Left hindlimb (tissue), 1 donor: ENCODE data around the gene ANKRD33B.
"Not testable (repeated sequence)": the region's sequence is repeated elsewhere in the genome, so short reads cannot be mapped to it uniquely, and the experiment has no call there.

ENCODE experiments used
- DNase-seq: peaks from one replicate; pipeline ENCODE4 v3.0.0-alpha.2; 2018

ANKRD33B gene

DNA sequence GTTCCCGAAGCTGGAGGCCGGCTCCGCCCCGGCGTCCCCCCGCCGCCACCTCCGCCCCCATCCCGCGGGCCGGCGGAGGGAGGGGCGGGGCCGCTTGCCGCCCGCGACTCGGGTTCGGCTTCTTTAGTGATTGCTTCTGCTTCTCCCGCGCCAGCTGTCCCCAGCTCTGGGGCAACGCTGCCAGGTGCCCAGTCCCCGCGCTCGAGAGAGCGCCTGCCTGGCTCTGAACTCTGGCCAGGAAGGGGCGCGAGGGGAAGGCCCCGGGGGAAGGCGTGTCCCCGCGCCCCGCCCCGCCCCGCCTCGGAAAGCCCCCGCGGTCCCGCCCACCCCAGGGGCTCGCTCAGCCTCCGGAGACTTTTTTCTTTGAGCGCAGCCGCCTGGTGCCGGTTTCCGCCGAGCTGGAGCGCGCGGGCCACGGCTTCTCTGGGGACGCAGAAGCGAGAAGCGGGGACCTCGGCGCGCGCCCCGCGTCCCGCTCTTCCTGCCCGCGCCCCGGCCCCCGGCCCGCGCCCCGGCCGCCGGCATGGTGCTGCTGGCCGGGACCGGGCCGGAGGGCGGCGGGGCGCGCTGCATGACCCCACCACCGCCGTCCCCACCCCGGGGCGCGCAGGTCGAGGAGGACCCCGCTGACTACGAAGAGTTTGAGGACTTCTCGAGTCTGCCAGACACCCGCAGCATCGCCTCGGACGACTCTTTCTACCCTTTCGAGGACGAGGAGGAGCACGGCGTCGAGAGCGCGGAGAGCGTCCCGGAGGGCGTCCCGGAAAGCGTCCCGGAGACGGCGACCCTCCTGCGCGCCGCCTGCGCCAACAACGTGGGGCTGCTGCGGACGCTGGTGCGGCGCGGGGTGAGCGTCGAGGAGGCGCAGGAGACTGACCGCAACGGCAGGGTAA is at the start of gene ANKRD33B:
TSS of gene ANKRD33B (plus strand) at position 126 of the 893 bp plus-strand sequence. CDS start at position 524, 398 bp downstream.
- peak; percentile 63 for DNase-seq

DNA sequence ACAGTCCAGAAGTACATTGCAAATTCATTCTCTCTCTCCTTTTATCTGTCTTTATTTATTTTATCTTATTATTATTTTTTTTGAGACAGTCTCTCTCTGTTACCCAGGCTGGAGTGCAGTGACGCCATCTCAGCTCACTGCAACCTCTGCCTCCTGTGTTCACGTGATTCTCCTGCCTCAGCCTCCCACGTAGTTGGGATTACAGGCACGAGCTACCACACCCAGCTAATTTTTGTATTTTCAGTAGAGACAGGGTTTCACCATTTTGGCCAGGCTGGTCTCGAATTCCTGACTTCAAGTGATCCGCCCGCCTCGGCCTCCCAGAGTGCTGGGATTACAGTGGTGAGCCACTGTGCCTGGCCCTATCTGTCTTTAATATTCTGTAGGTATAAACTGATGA is 49.3 kb upstream of the ANKRD33B start:
- DNase-seq = not testable (repeated sequence)

DNA sequence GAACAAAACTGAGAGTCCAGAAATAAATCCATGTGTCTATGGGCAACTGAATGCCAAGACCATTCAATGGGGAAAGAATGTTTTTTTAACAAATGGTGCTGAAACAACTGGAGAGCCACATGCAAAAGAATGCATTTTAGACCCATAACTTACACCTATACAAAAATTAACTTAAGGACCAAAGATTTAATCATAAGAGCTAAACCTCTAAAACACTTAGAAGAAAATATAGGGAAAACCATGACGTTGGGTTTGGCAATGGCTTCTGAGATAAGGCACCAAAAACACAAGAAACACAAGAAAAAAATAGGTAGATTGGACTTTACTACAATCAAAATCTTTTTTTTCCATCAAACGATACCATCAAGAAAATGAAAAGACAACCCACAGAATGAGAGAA is 48.4 kb upstream of the ANKRD33B start:
- no peak for DNase-seq

DNA sequence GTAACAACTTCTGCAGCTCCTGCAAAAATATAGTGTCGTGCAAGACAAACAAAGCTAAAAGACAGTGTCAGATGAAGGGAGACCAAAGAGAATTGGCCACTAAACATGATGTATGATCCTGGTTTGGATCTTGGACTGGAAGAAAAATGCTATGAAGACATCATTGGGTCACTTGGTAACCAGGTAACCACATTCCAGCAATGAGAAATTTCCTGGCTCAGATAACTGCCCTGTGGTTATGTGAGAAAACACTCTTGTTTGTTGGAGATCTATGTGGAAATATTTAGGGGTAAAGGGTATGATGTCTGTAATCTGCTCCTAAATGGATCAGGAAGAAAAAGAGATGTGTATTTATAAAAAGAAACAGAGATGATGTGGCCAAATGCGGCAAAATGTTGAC is 45.5 kb upstream of the ANKRD33B start:
- no peak for DNase-seq

DNA sequence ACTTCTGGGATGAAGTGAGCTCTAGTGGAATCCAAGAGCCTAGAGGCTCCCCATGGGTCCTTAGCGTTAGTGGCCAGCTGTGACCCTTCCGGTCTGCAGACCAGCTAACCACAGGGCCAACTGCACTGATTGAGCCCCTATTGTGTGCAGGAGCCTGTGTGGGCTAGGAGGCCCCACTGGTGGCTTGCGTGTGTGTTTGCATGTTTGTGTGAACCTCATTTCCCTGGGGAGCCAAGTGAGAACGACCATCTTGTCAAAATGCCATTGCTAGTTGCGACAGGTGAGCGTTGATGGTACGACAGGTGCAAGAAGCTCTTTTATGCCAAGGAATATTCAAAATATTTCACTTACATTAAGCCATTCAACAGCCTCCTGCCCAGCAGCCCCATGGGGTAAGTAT is 44.1 kb upstream of the ANKRD33B start:
- no peak for DNase-seq

DNA sequence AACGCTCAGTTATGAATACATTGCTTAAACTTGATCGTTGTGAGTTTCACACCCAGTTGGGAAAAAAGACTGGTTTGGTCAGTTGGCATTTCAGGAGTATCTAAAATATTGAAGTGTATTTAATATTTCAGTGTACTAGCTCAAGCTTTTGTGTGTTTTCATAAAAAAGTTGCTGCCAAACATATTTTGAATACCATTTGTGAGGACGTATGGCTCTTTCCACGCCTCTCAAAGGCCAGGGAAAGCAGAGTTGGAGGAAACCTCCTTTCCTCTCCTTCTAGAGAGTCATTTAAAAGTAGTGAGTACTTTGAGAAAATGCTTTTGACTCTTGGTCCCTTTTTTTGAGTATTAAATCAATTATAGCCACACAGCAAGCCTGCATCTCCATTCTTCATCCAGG is 43.2 kb upstream of the ANKRD33B start:
- DNase-seq = no peak

DNA sequence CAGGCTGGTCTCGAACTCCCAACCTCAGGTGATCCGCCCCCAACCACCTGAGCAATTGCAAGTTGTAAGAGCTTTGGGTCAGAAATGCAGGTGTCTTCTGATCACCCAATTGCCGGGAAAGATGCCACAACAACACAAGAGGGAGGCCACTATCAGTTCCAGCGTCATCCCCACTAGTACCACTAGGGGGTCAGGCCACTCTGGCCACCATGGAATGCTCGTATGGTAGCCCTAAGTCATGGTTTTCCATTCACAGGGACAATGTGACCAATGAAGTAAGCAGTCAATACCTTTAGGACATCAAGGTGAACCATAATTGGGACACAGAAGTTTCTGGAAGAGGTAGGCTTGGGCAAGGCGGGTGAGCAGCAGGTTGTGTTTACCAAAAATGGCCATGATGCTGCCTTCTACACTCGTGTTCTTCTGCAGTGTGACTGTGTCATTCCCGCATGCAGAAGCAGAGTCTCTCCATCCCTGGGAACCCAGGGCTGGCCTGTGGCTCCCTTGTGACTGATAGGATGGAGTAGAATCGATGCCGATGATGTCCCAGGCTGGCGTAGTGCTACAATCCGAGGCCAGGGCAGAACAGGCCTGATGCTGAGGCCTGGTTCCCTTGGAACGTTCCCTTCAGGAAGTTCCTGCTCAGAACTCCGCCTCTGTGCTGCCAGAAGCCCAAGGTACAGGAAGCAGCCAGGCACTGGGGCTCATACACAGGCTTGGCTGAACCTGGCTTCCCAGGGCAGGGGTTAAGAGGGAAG is 42.2 kb upstream of the ANKRD33B start:
- DNase-seq = no peak

DNA sequence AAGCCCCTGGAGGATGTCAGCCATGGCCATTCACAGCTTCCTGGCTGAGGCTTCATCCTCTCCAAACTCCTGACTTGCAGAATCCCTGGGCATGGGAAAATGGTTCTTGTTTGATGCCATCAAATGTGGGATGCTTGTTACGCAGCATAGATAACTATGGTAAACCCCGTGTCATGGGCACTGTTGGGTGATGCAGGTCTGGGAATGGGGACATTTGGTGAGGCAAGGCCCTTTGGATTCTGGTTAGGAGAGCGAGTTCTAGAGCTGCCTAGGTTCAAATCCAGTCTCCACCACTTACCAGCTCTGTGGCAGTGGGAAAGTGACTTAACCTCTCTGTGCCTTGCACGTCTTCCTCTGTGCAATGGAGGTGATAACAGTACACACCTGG is 41.7 kb upstream of the ANKRD33B start:
- no peak for DNase-seq

DNA sequence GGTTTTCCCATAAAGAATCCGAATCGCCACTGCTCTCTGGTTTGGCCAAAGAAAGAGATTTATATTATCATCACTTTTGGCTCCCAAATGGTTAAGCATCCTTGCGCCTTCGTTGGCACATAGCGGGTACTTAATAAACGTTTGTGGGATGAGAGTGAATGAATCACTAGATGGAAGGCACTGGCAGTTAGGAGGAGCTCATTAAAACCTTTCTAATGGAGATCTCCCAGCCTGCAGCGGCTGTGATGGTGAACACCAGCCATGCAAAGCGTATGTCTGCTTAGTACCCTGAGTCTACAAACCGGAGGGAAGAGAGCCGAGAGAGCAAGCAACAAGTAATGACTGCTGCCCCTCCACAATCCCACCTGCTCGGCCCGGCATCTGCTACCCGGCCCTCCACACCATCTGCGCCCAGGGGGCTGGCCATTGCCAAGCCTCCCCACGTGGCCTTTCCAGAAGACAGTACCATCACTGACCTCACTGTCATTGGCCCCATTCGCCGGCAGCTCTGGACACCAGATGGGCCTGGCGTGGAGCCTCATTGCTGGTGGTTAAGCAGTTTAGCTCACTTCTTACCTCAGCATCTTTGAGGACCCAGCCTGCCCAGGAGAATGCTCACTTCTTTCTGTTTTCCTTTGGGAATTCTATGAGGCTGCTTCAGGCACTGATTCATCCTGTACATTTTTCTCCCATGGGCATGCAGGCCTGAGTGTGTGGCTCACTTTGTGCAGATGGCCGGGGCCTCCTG is 39.3 kb upstream of the ANKRD33B start:
- no peak for DNase-seq

DNA sequence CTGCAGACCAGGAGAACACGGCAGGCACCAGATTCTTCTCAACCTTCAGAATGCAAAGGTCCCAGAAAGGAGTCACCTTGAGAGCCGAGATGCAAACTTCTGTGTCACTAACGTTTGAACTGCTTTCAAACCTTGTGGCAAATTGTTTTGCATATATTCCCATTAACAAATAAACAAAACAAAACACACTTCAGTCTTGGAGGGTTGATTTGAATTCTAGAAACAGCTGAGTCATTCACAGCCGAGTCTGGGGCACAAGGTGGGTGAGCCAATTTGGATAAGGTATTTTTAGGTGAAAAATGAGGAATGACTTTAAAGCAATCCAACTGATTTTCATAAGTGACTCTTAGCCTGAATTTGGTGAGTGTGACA is 38.8 kb upstream of the ANKRD33B start:
- DNase-seq = no peak

DNA sequence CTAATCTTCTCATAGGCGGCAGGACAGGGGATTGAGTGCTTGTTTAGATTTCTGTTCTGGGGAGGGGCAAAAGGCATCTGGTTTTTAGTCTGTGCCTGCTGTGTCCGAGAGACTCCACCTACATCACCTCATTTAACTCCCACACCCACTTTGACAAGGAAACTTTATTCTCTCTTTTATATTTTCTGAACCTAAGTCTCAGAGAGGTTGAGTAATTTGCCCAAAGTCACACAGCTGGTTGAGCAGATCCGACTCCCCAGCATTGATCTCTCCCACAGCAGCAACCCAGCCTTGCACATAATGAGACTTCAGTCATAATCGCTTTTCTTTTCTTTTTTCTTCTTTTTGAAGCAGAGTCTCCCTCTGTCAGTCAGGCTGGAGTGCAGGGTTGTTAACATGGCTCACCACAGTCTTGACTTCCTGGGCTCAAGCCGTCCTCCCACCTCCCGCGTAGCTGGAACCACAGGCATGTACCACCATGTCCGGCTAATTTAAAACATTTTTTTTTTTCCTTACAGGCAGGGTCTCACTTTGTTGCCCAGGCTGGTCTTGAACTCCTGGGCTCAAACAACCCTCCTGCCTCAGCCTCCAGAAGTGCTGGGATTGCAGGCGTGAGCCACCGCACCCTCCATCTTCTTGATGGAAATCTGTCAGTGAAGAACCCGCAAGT is 36.5 kb upstream of the ANKRD33B start:
- DNase-seq = no peak

DNA sequence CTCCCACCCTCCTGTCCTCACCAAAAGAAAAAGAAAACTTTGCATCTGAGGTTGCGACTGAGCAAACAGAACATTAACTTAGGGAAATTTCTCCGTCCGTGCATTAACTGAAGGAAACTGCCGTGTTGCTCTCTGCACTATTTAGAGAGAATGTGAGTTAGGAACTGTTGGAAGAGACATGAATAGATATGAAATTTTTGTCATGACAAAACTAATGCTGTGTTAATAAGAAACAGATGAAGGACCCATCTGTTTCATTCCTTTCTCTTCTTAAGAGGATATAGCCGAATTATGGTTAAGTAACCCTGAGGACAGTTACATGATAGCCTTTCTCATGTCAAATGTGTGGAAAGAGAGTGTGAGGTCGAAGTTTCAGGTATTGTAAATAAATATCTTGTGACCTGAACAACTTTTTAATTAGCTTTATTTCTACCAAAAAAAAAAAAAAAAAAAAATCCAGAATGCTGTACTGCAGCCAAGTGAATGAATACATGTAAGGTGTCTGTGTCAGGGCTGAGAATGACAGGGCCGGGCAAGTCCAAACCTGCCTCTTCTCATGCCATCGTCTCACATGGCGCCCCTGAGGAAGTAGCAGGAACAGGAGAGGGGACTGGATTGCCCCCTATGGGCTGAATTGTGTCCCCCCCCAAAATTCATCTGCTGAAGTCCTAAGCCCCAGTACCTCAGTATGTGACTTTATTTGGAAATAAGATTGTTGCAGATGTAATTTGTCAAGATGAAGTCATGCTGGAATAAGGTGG is 35.6 kb upstream of the ANKRD33B start:
- DNase-seq = no peak

DNA sequence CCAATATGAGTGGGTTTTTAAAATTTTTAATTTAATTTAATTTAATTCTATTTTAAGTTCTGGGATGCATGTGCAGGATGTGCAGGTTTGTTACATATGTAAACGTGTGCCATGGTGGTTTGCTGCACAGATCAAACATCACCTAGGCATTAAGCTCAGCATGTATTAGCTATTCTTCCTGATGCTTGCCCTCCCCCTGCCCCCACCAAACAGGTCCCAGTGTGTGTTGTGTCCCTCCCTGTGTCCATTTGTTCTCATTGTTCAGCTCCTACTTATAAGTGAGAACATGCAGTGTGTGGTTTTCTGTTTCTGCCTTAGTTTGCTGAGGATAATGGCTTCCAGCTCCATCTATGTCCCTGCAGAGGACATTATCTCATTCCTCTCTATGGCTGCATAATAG is 35.0 kb upstream of the ANKRD33B start:
- DNase-seq = no peak

DNA sequence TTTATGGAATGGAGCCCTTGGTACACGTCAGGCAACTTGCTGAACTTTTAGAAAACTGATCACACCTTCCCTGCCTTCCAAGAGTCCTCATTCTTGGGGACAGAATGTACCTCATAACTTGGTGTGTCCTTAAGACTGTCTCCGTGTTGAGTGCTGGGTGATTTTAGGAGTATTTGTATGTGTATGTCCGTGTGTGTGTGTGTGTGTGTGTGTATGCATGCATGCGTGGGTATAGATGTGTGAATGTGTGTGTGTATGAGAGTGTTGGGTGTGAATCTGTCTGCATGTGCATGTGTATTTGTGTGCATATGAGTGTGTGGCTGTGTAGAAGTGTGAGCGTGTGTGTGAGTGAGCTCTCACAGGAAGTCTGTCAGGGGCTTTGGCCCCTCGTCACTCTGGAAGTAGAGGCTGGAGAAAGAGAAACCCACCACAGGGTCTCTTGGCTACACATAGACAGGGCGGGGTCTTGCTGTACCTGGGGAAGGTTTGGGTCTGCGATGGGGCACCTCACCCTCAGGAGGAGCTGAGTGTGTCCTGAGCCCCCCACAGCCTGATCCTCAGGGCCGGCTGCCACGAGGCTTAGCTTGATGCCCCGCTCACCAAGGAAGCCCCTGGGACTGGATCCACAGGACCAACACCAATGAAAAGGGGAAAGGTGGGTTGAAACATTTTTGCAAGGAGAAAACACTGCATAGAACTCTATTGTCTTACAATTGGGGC is 33.1 kb upstream of the ANKRD33B start:
- DNase-seq = no peak

DNA sequence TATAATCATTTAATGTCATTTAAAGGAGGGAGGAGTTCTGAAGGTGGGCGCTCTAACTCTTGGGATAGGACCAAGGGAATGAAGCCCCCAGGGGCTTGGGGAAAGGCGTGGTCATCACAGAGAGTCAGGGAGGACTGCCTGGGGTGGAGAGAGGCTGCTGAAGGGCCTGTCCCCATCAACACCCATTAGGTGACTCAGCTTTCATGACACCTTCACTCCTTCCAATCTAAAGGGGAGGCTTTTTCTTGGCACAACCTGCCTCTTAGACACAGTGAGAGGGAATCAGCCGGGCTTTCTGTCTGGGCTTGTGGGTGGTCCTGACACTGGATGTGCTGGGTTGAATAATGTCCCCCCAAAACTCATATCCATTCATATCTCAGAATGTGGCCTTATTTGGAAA is 31.4 kb upstream of the ANKRD33B start:
- no peak for DNase-seq

DNA sequence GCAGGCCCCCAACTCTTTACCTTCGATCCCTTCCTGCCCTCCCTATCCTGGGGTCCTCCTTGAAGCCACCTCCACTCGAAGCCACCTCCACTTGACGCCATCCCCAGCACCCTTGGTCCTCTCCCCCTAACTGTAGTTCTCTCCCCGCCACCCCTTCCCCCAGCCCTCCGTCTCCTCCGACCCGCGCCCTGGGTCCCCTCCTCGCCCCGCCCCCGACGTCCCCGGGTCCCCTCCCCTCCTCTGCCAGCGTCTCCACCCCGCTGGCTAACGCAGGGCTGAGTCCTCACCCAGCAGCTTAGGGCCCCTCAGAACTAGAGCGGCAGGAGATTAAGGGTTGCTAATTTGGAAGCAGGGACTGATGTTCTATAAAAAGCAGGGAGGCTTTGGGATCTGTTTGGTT is 30.6 kb upstream of the ANKRD33B start:
- no peak for DNase-seq

DNA sequence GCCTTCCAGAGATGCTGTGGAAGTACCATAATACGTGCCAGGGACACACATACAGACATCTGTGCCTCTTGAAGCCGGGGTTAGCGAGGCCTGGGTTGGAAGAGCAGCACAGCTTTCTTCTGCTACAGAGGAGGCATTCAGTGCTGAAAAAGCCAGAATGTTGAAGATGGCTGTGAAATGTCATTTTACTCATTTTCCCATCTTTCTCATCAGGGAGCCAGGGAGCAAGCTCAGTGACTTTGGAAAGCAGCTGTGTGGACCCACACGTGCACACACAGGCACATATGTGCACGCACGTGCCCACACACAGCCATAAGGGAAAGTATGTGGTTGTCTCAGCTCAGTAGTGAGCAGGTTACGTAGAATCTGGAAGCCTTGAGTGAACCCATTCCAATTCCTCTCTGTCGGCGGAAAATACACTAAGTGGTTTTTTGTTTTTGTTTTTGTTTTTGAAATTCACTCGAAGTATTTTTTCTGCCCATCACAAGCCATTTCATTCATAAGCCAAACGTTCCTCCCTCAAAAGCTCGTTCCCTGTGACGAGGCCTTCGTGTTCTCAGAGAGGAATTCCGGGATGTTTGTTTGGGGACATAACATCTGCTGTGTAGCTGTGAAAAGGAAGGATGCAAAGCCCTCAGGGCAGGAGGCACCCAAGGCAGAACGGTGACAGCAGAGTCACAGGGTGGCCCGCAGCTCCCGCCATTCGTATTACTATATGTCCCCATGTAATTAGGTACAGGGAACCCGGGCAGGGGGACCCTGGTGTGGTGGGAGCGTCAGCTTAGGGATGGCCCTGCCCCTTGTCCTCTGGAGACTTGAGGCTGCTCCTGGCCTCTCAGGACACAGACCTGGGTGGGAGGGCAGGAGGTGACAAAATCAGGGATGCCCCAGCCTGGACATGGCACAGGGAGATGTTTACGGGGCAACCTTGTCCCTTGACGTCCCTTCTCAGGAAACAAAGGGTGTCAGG is 29.0 kb upstream of the ANKRD33B start:
- no peak for DNase-seq

DNA sequence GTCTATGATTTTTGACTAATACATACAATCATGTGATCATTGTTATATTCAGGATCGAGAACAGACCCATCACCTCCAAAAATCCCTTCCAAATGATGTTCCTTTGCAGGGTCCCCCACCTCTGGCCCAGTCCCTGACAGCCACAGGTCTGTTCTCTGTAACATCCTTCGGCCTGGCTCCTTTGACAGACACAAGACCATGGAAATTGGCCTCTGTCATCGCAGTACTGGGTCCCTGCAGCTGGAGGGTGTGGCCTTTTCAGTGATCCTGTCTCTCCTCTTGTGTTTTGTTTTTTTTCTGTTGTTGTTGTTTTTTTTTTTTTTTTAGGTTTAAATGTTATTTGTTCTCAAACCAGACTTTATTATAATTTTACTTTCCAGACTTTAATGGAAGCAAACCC is 27.4 kb upstream of the ANKRD33B start:
- DNase-seq = no peak

DNA sequence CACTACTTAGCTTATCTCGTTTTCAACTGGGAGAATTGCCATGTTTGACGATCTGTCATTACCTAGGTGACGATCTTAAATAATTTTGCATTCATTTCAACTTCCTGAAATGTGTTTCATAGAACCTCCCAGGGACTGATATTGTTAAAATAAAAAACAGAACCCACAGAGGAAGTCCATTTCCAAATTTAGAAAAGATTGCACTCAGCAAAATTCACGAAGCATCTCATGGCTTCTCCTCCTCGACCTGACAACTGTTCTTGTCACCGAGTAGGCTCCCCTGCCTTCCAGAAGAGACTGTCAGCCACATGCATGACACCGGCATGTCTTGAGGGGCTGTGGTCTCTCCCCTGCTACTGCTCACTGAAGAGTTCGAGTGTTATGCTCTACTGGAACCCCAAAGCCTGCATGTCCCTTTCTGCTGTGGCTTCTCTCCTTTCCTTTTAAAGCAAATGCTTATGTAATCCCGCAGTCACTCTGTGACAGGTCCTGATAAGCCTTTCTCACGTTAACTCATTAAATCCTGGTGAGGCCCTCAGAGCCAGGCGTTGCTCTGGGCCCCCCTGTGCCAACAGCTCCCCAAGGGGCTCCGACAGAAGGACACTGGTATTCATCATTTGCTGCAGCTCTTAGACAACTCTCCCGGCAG is 26.8 kb upstream of the ANKRD33B start:
- DNase-seq = no peak

DNA sequence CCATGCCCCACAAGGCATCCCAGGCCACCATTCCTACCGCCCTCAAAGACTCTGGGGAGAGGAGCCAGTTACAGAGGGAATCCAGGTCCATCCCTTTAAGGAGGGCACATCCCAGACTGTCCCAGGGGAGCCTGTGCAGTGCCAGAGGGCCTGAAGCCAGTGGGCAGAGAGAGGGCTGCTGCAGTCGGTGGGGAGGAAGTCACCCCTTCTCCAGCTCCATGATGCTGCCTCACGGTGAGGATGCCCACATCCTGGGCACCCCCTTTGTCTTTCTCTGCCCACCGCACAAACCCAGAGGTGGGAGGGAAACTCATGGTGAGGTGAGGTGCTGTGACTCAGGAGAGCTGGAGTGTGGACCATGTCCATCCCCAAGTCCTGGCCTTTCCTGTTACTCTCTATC is 26.2 kb upstream of the ANKRD33B start:
- DNase-seq = no peak
